Stimulated activated CD8-positive, alpha-beta memory T cell treated with anti-CD3 and anti-CD28 coated beads, Interleukin-15, amount 100 ng/mL, for 4 hours (primary cell): ENCODE results near the gene HTR1D.
"Not testable (repeated sequence)": the region's sequence is repeated elsewhere in the genome, so short reads cannot be mapped to it uniquely, and the experiment has no call there.

Source experiments
- DNase-seq, 2 donors: peaks; one replicate each; pipeline ENCODE4 v3.0.0-alpha.2; 2020; ENCODE audit warnings: low read depth in 2 of 2

Gene HTR1D, protein sequence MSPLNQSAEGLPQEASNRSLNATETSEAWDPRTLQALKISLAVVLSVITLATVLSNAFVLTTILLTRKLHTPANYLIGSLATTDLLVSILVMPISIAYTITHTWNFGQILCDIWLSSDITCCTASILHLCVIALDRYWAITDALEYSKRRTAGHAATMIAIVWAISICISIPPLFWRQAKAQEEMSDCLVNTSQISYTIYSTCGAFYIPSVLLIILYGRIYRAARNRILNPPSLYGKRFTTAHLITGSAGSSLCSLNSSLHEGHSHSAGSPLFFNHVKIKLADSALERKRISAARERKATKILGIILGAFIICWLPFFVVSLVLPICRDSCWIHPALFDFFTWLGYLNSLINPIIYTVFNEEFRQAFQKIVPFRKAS

DNA sequence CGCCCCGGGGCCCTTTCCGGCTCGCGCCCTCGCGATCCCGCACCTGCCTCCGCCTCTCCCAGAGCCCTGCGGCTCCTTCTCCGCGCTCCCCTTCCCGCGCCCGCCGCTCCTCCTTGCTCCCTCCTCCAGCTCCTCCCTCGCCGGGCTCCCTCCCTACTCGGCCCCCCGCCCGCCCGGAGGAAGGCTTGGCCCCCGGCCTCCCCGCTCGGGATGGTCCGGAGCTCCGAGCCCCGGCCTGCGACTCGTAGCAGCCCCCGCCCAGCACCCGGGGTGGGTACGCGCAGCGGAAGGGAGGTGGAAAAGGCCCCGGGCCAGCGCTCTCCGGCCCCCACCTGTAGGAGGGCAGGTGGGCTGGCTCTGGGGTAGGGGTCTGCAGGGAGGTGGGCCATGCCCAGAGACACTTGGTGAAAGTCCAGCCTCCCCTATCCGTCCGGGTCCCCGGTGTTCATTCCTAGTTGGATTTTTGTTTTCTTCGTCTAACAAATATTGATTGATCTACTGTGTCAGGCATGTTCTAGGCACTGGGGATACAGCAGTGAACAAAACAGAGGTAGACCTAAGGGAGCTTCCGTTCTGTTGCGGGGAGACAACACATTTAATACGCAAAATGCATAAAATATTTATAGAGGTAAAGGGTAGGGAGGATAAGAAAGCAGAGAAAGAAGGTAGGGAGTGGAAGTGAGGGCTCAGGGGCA is at the start of gene HTR1D:
Gene HTR1D, minus strand, starts transcription at position 82 of the 695 bp plus-strand sequence. CDS start 23,283 bp downstream, outside the sequence.
- no peak for DNase-seq

DNA sequence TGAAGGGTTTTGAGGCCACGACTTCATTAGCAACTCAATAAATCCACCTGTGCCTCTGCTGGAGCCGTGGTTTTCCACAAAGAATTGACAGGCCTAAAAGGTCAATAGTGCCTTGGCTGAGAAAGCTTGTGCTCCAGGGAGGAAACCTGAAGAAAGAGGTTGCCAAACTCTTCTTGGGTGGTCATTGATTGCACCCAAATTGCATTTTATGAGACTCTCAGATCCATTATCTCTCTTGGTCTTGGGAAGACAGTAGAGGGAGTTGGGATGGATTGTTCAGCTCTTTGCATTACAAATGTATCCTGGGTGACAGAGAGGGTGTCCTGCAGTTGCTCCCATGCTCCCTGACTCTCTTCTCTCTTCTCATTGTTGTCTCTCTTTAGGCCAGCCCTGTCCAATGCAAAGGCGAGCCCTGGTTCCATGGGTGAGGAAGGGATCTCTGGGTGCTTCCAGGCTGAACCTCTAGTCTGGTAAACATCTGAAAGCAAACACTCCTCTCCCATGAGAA is 46.1 kb upstream of the HTR1D start:
- no peak for DNase-seq

DNA sequence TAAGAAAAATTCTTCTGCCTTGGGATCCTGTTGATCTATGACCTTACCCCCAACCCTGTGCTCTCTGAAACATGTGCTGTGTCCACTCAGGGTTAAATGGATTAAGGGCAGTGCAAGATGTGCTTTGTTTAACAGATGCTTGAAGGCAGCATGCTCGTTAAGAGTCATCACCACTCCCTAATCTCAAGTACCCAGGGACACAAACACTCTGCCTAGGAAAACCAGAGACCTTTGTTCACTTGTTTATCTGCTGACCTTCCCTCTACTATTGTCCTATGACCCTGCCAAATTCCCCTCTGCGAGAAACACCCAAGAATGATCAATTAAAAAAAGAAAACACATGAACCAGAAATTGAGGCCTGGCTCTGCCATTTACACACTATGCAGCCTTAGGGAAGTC is 40.8 kb upstream of the HTR1D start:
- DNase-seq = not testable (repeated sequence)

DNA sequence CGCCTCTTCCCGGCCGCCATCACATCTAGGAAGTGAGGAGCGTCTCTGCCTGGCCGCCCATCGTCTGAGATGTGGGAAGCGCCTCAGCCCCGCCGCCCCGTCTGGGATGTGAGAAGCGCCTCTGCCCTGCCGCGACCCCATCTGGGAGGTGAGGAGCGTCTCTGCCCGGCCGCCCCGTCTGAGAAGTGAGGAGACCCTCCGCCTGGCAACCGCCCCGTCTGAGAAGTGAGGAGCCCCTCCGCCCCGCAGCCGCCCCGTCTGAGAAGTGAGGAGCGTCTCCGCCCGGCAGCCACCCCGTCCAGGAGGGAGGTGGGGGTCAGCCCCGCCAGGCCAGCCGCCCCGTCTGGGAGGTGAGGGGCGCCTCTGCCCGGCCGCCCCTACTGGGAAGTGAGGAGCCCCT is 40.1 kb upstream of the HTR1D start:
- not testable (repeated sequence) for DNase-seq

DNA sequence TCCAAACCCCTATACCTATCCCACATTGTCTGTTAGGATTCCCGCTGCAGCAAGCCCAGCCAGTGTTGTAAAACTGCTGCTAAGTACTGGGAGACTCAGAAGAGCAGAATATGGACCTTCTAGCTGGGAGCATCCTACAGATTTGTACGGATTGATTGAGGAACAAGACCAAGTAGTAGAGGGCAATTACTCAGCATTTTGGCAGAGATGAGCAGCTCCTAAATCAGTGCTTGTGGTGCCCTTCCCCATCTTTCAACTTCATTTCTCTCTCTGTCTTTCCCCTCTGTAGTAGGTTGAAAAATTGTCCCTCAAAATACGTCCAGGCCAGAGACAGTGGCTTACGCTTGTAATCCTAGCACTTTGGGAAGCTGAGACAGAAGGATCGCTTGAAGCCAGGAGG is 37.3 kb upstream of the HTR1D start:
- DNase-seq = no peak

DNA sequence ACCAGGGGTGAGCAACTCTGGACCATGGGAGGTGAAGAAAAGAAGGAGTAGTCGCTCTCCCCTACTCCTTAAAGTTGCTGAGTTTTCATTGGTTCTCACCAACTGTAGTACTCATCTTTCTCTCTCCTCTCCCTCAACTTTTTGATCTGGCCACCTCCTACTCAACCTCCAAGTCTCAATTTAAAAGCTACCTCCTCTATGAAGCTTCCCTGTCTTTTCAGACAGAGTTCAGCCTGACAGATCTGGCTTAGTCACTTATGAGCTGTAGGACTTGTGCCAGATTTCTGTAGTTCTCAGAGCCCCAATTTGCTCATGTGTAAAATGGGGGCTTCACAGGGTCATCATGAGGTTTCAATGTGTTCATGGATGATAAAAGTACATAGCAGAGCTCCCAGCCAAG is 34.5 kb upstream of the HTR1D start:
- no peak for DNase-seq

DNA sequence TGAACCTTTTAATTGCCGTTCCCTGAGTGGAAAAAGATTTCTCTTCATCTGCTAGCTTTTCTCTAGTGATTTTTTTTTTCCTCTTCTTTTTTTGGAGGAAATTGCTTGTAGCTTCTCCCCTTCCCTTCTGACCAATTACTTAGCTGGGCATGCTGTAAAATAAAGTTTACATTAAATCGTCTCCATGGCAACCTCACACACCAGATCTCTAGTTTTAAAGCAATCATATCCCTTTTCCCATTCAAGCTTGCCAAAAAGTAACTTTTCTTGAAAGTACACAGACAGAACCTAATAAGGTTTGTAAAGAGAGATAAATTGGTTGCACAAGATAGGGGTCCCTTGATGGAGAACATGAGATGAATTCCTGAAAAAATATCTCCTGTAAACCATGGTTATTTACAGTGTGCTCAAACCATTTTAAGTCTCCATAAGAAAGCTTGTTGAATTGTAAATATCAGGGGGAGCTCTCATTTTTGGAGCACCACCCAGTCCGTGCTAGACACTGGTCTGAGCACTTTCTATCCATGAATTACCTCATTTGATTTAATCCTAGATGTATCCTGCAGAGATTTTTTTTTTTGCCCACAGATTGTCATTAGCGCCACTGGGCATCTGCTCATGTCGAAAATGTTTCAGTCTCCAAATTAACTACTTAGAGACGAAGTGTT is 32.6 kb upstream of the HTR1D start:
- no peak for DNase-seq

DNA sequence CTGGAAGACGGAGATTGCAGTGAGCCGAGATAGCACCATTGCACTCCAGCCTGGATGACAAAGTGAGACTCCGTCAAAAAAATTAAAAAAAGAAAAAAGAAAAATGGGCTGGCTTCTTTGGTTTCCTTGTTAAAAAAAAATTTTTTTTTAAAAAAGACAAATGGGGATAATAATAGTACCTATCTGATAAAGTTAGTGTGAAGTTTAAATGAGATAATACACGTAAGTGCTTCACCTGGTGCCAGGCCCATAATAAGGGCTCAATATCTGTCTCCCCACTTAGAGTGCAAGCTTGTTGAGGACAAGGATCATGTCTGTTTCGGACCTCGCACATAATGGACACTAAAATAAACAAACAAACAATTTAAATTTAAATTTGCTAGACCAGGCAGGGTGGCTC is 30.0 kb upstream of the HTR1D start:
- DNase-seq = no peak

DNA sequence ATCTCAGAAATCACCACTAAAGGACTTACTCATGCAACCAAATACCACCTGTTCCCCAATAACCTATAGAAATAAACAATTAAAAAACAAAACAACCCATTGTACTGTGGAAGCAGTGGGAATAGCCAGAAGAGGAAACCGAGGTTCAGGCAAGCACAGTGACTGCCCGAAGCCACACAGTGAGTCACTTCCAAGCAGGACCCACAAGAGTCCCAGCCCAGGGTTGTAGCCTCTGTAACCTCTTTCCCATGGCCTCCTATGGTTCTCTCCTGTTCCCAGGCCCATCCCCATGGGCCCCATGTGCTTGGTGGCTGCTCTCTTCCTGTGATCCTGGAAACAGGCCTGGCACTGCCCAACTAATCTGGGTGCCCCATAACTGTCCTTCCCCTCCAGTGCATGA is 29.0 kb upstream of the HTR1D start:
- no peak for DNase-seq

DNA sequence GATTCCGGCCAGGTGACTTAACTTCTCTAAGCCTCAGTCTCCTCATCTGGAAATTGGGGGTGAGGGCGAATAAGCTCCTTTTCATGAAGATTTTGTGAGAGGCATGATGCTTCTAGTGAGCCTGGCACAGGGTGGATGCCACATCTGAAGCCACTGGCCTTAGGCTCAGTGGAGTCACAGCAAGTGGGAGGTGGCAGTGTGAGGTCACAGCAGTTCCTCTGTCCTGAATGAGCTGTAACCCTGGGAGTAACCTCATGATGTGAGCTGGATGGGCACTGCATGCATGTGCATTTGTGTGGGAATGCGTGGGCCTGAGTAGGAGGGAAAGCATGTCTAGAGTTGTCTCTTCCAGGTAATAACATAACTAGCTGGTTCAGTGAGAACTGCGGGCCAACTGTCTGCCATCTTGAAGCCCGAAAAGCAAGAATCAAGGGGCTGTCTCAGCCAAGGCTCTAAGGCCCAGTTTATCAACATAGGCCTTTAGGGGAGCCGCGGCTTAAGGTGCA is 27.0 kb upstream of the HTR1D start:
- DNase-seq = no peak

DNA sequence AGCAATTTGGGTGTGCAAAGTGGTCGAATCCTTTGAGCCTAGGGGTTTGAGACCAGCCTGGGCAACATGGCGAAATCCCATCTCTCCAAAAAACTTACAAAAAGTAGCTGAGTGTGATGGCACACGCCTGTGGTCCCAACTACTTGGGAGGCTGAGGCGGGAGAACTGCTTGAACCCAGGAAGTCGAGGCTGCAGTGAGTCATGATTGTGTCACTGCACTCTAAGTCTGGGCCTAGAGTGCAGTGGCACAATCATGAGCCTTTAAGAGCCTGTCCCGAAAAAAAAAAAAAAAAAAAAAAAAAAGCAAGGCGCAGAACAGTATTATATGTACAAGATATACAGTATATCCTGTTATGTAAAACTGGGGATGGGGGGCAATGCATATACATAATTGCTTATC is 25.1 kb upstream of the HTR1D start:
- DNase-seq = no peak

DNA sequence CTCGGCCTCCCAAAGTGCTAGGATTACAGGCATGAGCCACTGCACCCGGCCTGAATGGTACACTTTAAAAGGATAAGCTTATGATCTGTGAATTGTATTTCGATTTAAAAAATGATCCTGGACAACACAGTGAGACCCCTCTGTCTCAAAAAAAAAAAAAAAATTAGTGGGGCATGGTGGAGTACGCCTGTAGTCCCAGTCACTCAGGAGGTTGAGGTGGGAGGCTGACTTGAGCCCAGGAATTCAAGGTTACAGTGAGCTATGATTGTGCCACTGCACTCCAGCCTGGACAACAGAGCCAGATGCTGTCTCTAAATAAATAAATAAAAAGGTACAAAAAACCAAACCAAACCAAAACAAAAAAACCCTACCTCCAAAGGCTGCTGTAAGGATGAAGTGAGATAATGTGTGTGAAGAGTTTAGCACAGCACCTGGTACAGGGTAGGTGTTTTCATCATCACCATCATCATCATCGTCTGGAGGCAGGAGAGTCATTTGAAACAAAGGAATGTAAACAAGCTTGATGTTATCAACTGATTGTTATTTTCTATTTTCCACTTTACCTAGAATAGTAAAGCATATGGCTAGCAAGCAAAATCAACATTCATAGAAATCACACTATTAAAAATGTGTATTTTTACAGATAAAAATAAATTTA is 22.5 kb upstream of the HTR1D start:
- DNase-seq = no peak

DNA sequence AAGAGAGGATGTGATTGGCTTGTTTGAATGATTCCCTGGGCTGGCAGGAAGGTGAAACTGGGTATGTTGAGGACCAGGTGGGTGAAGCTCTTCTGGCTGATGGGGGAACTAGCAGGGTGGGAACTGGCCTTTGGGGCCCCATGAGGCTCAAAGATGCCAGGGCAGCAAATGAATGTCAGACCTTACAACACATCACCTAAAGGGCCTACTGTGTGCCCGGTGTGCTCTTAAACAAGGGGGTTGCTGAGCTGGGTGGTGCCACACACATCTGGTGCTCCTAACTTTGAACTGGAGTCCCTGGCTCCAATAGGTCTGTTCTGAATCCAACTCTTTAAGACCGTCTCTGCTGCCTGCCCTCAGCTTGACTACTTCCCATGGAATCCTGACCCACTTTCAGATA is 21.3 kb upstream of the HTR1D start:
- no peak for DNase-seq

DNA sequence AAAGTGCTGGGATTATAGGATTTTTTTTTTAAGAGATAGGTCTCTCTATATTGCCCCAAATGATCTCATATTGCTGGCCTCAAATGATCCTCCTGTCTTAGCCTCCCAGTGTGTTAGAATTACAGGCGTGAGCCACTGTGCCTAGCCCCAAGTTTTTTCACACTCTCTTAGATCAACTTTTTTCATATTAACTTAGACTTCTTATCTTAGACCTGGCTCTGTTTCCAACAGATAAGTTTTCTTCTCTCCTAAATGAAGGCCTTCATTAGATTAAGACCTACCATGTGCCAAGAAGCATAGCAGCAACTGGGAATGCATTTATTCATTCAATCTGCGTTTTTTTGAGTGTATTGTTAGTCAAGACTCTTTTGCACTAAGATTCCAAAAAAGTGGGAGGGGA is 20.2 kb upstream of the HTR1D start:
- DNase-seq = no peak

DNA sequence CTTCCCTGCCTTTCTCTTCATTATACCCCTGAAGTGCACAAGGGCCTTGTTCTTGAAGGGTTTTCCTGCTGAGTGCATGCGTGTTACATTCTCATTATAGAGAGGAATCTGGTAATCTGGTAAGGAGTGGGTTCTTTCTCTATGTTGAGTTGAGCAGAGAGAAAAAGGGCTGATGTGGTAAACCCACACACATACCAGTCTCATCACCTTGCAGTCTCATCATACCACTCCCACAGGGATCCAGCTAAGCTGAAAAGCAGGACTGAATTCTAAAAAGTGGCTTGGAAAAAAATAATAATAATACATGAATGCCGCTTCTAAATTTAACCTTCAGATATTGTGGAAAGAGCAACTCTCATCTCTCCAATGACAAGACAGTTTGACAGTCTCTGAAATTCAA is 10.5 kb upstream of the HTR1D start:
- no peak for DNase-seq

DNA sequence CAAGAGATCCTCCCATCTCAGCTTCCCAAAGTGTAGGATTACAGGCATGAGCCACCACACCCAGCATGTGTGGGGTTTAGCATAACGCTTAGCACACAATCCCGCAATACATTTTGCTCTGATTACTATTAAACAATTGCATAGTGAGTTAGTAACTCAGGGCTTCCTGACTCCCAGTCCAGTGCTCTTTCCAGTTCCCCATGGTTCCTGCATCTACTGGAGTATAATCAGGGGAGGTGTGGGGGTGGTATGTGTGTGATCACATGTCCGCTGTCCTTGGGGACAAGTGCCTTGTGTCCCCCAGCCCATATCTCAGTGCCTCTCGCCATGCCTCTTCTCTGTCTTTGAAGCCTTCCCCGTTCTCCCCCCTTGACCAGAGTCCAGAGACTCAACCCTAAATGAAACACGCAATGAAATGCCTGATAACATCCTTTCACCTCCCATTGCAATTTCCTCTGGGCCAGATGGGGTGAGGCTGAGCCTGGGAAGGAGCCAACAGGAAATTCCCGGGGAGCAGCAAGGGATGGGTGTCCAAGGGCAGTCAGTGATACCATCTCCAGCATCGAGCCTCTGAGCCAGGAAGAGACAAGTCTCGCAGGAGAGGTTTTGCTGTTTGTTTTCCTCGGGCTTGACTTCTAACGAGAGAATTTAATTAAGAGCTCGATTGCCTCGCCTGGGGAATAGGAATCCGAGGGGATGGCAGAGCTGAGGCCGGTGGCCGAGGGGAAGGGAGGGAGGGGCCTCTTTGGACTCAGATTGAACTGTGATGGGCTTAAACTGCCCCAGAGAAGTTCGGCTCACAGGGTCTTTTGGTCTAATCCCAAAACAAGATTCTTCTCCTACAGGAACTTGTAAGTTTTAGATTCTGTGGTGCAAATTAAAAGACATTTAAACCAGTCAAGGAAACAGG is 7.7 kb upstream of the HTR1D start:
- DNase-seq = no peak

DNA sequence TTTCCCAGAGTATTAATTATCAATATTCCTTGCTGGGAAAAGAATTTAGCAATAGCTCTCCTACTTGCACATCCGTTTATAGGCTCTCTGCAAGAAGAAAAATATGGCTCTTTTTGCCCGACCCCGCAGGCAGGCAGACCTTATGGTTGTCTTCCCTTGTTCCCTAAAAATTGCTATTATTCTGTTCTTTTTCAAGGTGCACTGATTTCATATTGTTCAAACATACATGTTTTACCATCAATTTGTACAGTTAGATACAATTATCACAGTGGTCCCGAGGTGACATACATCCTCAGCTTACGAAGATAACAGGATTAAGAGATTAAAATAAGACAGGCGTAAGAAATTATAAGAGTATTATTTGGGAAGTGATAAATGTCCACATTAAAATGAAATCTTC is 6.7 kb upstream of the HTR1D start:
- not testable (repeated sequence) for DNase-seq

DNA sequence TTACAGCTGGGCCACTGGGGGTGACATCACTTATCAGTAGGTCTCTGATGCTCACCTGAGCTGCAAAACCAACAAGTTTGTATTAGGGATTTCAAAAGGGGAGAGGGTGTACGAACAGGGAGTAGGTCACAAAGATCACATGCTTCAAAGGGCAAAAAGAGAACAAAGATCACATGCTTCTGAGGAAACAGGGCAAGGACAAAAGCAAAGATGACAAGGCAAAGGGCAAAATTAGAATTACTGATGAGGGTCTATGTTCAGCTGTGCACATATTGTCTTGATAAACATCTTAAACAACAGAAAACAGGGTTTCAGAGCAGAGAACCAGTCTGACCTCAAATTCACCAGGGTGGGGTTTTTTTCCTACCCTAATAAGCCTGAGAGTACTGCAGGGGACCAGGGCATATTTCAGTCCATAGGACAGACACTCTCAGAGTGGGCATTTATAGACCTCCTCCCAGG is 6.2 kb upstream of the HTR1D start:
- not testable (repeated sequence) for DNase-seq

DNA sequence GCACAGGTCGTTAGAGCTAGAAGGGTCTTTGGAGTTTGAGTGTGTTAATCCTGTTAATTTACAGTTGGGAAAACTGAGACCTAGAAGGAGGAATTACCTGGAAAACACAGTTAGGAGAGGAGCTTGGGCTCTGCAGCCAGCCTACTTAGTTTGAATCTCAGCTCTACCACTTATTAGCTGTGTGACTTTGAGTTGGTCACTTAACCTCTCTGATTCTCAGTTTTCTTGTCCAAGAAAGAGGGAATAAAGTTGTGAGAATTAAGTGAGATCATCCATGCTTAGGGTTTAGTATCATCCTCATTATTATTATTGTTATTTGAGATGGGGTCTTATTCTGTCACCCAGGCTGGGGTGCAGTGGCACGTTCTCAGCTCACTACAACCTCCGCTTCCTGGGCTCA is 5.4 kb upstream of the HTR1D start:
- no peak for DNase-seq

DNA sequence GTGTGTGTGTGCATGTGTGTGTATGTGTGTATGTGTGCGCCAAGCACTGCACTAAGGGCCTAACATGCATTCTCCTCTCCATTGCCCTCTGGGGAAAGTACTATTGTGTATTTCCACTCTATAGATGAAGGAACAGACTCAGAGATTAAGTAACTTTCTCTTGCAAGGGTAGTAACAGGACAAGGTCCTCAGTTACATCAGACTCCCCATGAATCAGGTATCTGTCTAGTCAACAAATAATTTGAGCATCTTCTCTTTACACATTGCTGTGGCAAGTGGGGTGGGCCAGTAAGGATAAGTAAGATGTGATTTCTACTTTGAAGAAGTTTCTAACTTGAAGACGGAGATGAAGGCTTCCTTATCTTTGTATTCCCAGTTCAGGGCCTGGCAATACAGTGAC is 5.0 kb upstream of the HTR1D start:
- no peak for DNase-seq

DNA sequence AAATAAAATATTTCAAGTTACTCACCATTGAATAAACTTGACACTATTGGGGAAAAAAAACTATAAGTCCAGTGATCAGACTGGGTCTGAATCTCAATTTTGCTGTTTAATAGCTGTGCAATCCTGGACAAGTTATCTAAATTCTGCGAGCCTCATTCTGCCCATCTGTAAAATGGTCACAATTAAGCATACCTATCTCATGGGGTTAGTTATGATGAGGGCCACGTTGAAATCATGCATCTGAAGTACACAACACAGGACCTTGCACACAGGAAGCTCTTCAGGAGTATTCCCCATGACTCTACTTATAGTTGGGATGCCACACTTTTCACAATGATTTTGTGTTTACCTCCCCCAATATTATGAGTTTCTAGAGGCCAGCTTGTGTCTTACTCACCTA is 3.8 kb upstream of the HTR1D start:
- no peak for DNase-seq
